ENCODE data around the gene GRIN2A. TPM values are rescaled to one million over a fixed set of nuclear protein-coding genes. Genes with fewer than 3 reads are reported as not detected.

The GRIN2A gene
- total and polyA plus RNA-seq, 2 of the 8 experiments (the other 6 are each of a cell fraction or from before 2014, with no cell fraction given): 0.18 to 1.8 TPM

DNA sequence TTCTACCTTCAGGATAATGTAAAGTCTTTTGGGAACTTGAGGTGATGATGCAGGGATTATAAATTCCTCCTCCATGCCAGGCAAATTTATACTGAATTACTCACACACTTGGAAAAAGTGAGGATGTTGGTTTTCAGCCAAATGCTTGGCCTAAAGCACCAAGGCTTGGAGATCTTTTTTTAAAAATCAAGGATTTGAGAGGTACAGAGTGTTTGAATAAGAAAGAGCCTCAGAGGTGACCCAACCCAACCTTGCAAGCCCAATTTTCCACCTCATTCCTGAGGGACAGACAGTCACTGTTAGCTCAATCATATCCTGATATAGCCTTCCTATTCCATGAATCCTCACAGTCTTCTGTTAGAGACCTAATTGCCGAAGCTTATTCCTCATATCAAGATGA lies 14.0 kb downstream of the GRIN2A start (continued):
- no peak for TF ChIP-seq POU5F1 (IDR thresholded peaks at IDR 0.05; ENCODE audit: low read depth, low read length)

DNA sequence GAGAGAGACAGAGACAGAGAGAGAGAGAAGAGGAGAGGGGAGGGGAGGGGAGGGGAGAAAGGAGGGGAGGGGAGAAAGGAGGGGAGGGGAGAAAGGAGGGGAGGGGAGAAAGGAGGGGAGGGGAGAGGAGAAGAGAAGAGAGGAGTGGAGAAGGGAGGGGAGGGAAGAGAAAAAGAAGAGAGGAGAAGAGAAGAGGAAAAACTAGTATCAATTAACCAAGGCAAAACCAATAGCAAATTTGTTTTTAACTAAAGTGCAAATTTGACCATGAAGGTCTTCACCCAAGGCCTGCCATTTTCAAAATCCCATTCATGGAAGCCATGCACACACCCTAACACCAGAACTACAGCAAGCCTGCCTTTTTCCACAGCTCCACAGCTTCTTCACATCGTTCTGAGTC lies 16.6 kb downstream of the GRIN2A start:
- Histone ChIP-seq H3K18ac (ENCODE audit: extremely low read depth, low read length) (no peak overlapping the region), H3K27ac (ENCODE audit: low read depth, low read length) (no peak overlapping the region), H3K4me1 (replicated peaks in 1 of 4; ENCODE audit: control insufficient read depth in 3 of 4, insufficient read depth in 4 of 4, low read length in 3 of 4) (no peaks in the 10 kb centered on the region), H3K4me3 (ENCODE audit: extremely low read depth in 1 of 4, insufficient read depth in 2 of 4, low read depth in 3 of 4, low read length in 4 of 4) (no peak overlapping the region), H3K14ac (ENCODE audit: insufficient read length) (no peak overlapping the region), H3K56ac (replicated peaks; ENCODE audit: insufficient read length, low read depth, low read length) (no peak overlapping the region), H3K36me3 (ENCODE audit: control insufficient read depth in 2 of 4, insufficient read depth in 4 of 4, low read length in 3 of 4) (no peaks in the 10 kb centered on the region), H4K5ac (ENCODE audit: insufficient read length, low read depth, low read length) (no peak overlapping the region), H4K20me1 (replicated peaks in 1 of 2; ENCODE audit: control insufficient read depth in 1 of 2, insufficient read depth in 2 of 2, low read length in 2 of 2) (no peaks in the 10 kb centered on the region), H3K4me2 (ENCODE audit: insufficient read depth in 1 of 2, low read depth in 2 of 2, low read length in 2 of 2) (no peak overlapping the region), H2BK120ac (replicated peaks; ENCODE audit: low read depth, low read length) (no peak overlapping the region), H3K79me1 (ENCODE audit: low read depth, low read length) (no peaks in the 10 kb centered on the region), H3K4ac (replicated peaks; ENCODE audit: insufficient read length, low read depth, low read length) (no peak overlapping the region), H2BK12ac (ENCODE audit: low read depth, low read length) (no peak overlapping the region), H4K91ac (replicated peaks; ENCODE audit: insufficient read length, low read length) (no peak overlapping the region), H2BK15ac (ENCODE audit: low read length) (no peak overlapping the region), H3K79me2 (ENCODE audit: control insufficient read depth in 1 of 2, insufficient read depth in 2 of 2, low read length in 2 of 2) (no peaks in the 10 kb centered on the region), H3K27me3 (replicated peaks in 1 of 4; ENCODE audit: control insufficient read depth in 3 of 4, extremely low read depth in 1 of 4, insufficient read depth in 3 of 4, low read length in 3 of 4) (no peaks in the 10 kb centered on the region), H3K9me3 (ENCODE audit: insufficient read depth in 2 of 2, low read depth in 1 of 2, low read length in 1 of 2) (no peaks in the 10 kb centered on the region), H2BK20ac (ENCODE audit: low read length) (no peak overlapping the region), H3K9ac (replicated peaks in 1 of 4; ENCODE audit: extremely low read depth in 1 of 4, low read depth in 3 of 4, low read length in 3 of 4) (no peak overlapping the region), H3K23ac (ENCODE audit: insufficient read length) (no peak overlapping the region), H4K8ac (ENCODE audit: extremely low read depth, insufficient read depth, low read length) (no peak overlapping the region), H2BK5ac (ENCODE audit: low read depth, low read length) (no peak overlapping the region), H2AK5ac (ENCODE audit: low read depth, low read length) (no peak overlapping the region), H2AFZ (ENCODE audit: low read length) (no peak overlapping the region), H3K23me2 (ENCODE audit: low read depth, low read length) (no peaks in the 10 kb centered on the region)
- DNase-seq (ENCODE audit: low read depth in 1 of 2, low spot score in 2 of 2) (no peak), FAIRE-seq (no peak)
- CTCF ChIA-PET (ENCODE audit: partially characterized antibody): no interaction called here
- POLR2A ChIA-PET (ENCODE audit: partially characterized antibody): no interaction called here
- WGBS, 2 experiments (ENCODE audit: extremely low coverage in 1 of 2, insufficient coverage in 1 of 2, insufficient read length in 1 of 2, insufficient replicate concordance in 2 of 2, low coverage in 1 of 2, low lambda C conversion rate in 2 of 2, missing lambda C conversion rate in 1 of 2): 92% methylated on average over 1 of the region's 1 CpG; no CpG with 5 or more reads in 1 of the 2 experiments
- TF ChIP-seq ZNF274 (IDR thresholded peaks at IDR 0.05; ENCODE audit: borderline replicate concordance, extremely low read depth, low read length): no peak
- no peak for TF ChIP-seq BRCA1 (IDR thresholded peaks at IDR 0.05; ENCODE audit: low read depth, low read length)
- TF ChIP-seq KDM1A (IDR thresholded peaks at IDR 0.05; ENCODE audit: borderline replicate concordance, low read length): no peak
- TF ChIP-seq TEAD4 (IDR thresholded peaks at IDR 0.05; ENCODE audit: low read depth, low read length): no peak
